GM21423 (cell line): ENCODE results near the gene DBF4.
"Not testable (repeated sequence)": the region's sequence is repeated elsewhere in the genome, so short reads cannot be mapped to it uniquely, and the experiment has no call there.

Source experiments
- ATAC-seq: cut with Tn5 transposase; IDR thresholded peaks from one replicate; pipeline ENCODE4 v1.9.1; 2021; ENCODE audit warnings: mild to moderate bottlenecking, moderate library complexity; ENCODE audit not compliant: unreplicated experiment

The DBF4 gene

GRCh38 chr7:87876040-87876868 is at the start of gene DBF4, which contains the start of gene SLC25A40:
TSS of gene DBF4 (plus strand) at chr7:87876493. CDS start at chr7:87876733, 240 bp downstream.
TSS of gene SLC25A40 (minus strand) at chr7:87876360. CDS start at chr7:87858727, 17,633 bp downstream.
- ATAC-seq = peak; percentile 86

DNA sequence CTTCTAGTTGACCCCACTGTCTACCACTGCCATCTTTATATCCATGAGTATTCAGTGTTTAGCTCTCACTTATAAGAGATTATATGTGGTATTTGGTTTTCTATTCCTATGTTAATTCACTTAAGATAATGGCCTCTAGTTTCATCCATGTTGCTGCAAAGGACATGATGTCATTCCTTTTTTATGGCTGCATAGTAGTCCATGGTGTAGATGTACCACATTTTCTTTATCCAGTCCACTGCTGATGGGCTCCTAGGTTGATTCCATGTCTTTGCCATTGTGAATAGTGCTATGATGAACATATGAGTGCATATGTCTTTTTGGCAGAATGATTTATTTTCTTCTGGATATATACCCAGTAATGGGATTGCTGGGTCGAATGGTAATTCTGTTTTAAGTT is 47.9 kb upstream of the DBF4 start:
- ATAC-seq = not testable (repeated sequence)

GRCh38 chr7:87831097-87831496 is 45.2 kb upstream of the DBF4 start:
- ATAC-seq = no peak

DNA sequence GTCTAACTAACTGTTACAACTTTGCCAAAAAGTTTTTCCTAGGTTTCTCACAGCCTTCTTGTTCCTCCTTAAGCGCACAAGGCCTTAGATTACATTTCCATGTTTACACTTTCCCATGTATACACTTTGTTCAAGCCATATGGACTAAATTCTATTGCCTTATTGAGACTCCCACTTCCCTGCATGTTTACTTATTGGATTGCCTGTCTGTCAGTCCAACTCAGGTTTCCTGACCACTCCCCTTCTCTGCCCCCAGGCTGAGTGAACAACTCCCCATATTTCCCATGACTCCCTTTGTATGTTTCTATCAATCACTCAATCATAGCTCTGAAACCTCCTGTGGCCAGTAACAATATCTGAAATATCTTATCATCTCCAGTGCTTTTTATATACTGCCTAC is 43.2 kb upstream of the DBF4 start:
- no peak for ATAC-seq

GRCh38 chr7:87837597-87837996 is 38.7 kb upstream of the DBF4 start:
- no peak for ATAC-seq

GRCh38 chr7:87850836-87851593 is 25.3 kb upstream of the DBF4 start:
- ATAC-seq = no peak

DNA sequence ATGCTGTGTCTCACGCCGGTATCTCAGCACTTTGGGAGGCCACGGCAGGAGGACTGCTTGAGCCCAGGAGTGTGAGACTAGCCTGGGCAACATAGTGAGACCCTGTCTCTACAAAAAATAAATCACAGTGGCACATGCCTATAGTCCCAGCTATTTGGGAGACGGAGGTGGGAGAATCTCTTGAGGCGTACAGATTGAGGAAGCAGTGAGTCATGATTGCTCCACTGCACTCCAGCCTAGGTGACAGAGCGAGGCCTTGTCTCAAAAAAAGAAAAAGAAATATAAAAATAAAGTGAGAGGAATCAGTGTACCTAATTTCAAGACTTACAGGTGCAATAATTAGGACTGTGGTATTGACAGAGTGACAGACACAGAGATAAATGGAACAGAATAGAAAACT is 24.0 kb upstream of the DBF4 start:
- ATAC-seq = no peak

- ATAC-seq = no peak
Observed at GRCh38 chr7:87853237-87853864, 22.9 kb upstream of the DBF4 start.

- no peak for ATAC-seq
Observed at GRCh38 chr7:87858417-87859100, 17.7 kb upstream of the DBF4 start.

GRCh38 chr7:87866089-87866488 is 10.2 kb upstream of the DBF4 start:
- no peak for ATAC-seq

- ATAC-seq = not testable (repeated sequence)
Observed at GRCh38 chr7:87866533-87866932, 9.8 kb upstream of the DBF4 start.

DNA sequence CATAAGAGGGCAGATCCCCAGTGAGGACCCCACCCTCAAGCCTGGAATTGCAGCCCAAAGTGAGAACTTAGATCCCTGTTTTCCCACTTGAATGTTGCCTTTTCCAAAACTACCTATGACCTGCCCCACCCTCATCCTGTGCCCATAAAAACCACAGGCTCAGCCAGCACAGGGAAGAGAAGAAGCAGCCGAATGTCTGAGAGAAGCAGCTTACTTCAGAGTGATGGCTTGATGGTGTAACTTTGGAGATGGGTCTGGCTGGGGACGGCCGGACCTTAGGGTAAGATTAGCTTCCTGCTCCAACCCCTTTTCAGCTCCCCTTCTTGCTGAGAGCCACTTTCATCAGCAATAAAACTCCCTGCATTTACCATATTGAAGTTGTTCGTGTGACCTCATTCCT is 5.8 kb upstream of the DBF4 start:
- no peak for ATAC-seq

GRCh38 chr7:87872346-87872745 is 3.9 kb upstream of the DBF4 start:
- ATAC-seq = no peak

- not testable (repeated sequence) for ATAC-seq
Observed at GRCh38 chr7:87873328-87873727, 3.0 kb upstream of the DBF4 start.

DNA sequence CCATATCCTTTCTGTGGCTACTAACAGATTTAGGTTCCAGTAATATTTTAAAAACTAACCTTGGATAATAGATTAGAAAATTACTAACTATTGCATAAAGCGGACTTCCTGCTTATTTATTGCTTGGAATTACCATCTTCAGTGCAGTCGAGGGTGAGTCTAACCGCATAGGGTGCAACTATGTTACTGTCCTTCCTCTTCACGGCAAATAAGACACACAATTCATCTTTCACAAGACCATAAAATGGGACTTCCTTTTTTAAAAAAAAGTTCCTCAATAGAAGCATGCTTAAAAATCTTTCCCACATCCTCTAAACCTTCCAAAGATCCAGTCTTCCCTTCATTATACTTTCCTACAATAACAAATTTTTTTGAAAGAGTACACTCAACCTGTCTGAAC is 2.2 kb upstream of the DBF4 start:
- ATAC-seq = no peak

DNA sequence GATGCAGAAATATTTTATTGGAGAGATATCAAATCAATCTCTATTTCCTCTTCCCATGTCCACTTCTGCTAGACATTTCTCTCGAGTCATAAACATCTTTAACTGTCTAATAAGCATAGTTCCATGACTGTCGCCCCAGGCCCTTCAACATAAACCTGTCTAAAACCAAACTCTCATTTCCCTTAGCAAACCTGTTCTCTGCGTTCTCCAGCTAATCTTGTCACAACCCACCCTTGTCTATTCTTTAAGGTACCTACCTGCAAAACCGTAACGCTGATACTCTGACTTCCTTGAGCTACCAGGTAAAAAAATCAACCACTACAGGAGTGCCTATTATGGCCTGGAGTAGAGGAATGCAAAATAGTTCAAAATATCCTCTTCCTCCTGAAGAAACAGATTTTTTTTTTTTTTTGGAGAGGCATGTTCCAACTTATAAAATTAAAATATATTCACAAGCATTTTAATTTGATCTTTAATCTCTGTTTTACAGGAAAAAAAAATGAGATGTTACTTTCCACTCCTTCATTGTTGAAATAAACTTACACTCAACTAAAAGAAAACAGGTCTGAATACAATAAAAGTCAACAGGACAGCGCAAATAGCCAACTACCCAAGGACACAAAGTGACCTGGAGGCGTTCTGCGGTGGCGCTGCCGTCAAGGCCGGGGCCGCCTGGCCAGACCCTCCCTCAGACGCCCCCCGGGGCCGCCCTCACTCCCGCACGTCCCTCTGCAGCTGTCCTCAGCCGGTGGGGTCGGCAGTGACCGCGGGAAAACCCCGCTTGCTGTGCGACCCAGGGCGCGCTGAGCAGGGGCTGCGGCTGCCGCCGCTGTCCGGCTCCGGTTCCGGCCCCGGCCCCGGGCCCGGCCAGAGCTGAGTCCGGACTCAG is 898 bp upstream of the DBF4 start:
- peak; percentile 18 for ATAC-seq

DNA sequence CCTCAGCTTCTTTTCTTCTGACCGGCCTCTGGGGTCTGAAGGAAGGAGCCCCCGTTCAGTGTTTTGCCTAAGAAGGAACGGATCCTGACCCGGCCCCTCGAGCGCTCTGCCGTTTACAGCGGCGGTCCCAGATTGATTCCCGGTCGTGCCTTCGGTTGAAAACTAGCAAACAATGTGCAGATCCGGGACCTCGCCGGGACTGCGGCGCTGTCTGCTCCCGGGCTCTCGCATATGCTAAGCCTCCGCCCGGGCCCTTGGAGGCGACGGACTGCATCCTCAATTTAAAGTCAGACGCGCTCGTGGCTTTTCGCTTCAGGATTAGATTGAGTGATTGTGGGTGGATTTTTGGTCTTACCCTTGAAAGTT is 559 bp downstream of the DBF4 start:
- peak; percentile 10 for ATAC-seq

GRCh38 chr7:87877366-87878040 is 1.2 kb downstream of the DBF4 start:
- no peak for ATAC-seq

DNA sequence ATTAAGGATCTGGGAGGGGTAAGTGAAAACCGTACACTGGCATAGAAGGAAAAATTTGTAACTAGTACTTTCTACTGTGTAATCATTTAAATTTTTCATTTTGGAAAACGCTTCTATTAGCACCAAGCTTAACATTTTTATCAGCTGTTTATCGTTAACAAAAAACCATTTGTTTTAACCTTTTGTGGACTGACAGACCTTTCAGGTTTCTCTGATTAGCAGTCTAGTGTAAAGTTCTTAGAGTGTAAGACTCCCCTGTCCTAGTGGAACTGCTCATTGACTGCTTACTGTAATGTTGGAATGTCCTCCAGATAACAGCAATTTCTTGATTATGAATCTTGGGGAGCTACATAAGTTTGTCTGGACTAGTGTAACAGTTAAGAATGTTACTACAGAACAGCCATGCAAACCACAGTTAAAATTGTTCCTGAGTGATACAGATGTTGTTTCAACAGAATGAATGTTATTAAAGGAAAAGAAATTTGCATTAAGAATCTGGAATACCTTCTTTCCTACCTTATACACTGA is 2.0 kb downstream of the DBF4 start:
- ATAC-seq = no peak
